ENCODE results near the gene TNFRSF11A.

TNFRSF11A gene

DNA sequence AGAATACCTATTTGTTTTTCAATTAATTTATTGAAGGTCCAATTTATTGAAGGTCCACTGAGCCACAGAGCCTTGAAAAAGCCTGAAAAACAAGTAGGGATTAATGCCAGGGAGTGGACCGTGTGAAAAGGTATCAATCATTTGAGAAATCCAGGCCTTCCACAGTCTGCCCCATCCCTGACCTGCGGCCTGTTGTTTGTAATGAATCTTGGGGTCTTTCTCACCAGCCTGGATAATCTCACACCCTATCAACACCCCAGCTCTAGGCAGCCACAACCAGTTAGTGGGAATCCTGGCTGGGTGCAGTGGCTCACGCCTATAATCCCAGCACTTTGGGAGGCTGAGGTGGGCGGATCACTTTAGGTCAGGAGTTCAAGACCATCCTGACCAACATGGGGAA lies 47.8 kb downstream of the TNFRSF11A start:
- DNase-seq (ENCODE audit: extremely low spot score, insufficient read length, low read depth): no peak
- FAIRE-seq: no peak

GRCh38 chr18:62374410-62374965 lies 49.4 kb downstream of the TNFRSF11A start:
- DNase-seq (ENCODE audit: extremely low spot score, insufficient read length, low read depth) (no peak), FAIRE-seq (no peak)

- no peak for FAIRE-seq
- DNase-seq (ENCODE audit: extremely low spot score, insufficient read length, low read depth): no peak
Measured at GRCh38 chr18:62377131-62377807, 52.2 kb downstream of the TNFRSF11A start.

GRCh38 chr18:62379051-62379450 lies 53.9 kb downstream of the TNFRSF11A start:
- FAIRE-seq: no peak
- no peak for DNase-seq (ENCODE audit: extremely low spot score, insufficient read length, low read depth)

DNA sequence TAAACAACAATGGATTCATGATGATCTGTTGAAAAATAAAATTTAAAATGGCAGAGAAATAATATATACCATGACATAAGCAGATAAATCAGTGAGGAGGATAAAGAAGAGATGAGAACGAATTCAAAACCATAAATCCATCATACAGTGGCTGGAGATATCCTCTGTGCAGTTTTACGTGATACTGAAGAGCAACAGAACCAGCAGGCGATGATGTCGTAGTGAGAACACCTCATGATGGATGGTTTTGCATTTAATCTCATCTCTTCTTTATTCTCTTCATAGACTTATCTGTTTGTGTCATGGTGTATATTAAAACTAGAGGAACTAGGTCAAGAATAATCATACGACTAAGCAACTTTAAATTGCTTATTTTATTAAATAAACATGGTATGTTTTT lies 56.3 kb downstream of the TNFRSF11A start:
- peak; percentile 46 for FAIRE-seq

GRCh38 chr18:62384068-62384467 lies 59.0 kb downstream of the TNFRSF11A start:
- no peak for FAIRE-seq

More for the DNA sequence above, 56.3 kb downstream of the TNFRSF11A start:
- no peak for DNase-seq (ENCODE audit: extremely low spot score, insufficient read length, low read depth)

GRCh38 chr18:62384610-62385097 lies 59.5 kb downstream of the TNFRSF11A start:
- DNase-seq (ENCODE audit: extremely low spot score, insufficient read length, low read depth) (no peak), FAIRE-seq (no peak)

More at GRCh38 chr18:62384068-62384467, 59.0 kb downstream of the TNFRSF11A start:
- DNase-seq (ENCODE audit: extremely low spot score, insufficient read length, low read depth): no peak

- FAIRE-seq (no peak), DNase-seq (ENCODE audit: extremely low spot score, insufficient read length, low read depth) (no peak)
Measured at GRCh38 chr18:62386091-62386490, 61.0 kb downstream of the TNFRSF11A start.

GRCh38 chr18:62386601-62387000 lies 61.5 kb downstream of the TNFRSF11A start:
- FAIRE-seq: no peak
- DNase-seq (ENCODE audit: extremely low spot score, insufficient read length, low read depth): no peak

DNA sequence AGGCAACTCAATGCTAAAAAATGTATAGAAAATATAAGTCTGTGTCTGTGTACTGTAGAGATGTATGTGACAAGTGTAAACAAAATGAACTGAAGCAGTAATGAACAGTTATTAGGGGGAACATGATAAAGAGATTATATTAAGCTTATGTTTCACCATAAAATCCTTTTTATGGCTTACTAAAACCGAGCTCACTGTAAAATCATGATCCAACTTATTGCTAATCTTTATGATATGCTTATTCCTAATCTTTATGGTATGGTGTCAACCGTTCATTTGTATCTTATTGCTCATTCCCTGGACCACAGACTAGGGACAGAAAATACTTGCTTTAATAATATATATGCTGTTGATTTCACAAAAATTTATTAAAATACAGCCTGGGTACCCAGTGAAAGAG lies 62.1 kb downstream of the TNFRSF11A start:
- DNase-seq (ENCODE audit: extremely low spot score, insufficient read length, low read depth): no peak
- FAIRE-seq: peak; percentile 18

- FAIRE-seq: no peak
- DNase-seq (ENCODE audit: extremely low spot score, insufficient read length, low read depth): no peak
Measured at GRCh38 chr18:62388855-62389760, 64.0 kb downstream of the TNFRSF11A start.

DNA sequence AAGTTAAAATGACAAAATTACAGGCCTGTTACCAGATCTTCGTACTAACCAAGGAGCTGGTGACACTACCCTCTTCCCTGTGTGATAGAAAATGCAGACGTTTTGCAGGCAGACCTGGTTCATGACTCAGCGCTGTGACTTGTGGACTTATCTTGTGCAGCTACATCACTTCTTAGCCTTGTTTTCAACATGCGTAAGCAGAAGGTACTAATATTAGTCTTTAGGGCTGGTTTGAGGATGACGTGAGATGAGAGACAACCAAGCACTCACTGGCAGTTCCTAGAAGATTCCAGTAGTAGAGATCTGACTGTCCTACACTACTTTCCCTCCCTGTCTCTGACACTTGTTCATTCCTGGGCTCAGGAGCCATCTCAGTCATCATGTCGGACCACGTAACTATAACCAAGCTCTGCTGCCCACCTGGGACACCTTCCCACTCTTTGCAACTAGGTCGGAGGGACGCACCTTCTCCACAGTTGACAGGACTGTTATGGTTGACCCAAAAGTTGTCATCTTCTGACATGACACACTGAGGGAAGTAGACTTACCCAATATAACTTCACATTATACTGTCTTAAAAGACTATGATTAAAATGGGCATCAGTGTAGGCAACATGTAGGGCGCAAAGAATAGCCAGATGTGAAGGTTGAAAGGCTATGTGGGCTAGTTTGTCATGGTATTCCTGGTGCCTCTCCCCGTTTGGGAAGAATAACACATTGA lies 64.8 kb downstream of the TNFRSF11A start:
- DNase-seq (ENCODE audit: extremely low spot score, insufficient read length, low read depth) (no peak), FAIRE-seq (no peak)

DNA sequence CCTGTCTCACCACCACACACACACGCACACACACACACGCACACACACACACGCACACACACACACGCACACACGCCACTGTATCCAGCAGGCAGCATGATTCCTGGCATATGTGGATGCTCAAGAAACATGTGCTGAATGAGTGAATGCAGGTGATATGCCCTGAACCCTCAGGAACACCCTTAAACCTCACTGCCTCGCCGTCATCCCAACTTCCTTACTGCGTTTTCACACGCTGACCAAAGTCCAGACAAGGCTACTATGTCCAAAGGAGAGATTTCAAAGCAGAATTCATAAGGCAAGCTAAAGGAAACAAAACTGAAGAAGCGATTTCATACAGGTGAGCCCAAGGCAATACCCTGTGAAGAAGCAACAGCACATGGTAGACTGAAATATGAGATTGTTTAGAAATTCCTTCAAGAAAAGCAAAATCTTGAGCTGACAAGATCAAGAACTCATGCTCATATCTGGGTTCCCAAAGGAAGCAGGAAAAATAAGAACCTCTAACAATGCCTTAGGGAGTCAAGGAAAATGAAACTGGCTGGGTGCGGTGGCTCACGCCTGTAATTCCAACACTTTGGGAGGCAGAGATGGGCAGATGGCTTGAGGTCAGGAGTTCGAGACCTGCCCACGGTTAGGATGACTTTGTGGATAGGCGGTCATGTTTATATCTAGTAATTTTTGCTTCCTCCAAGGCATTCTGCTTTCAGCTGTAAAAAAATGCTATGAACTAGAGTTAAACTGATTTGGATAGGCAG lies 69.1 kb downstream of the TNFRSF11A start:
- DNase-seq (ENCODE audit: extremely low spot score, insufficient read length, low read depth) (no peak), FAIRE-seq (no peak)

- DNase-seq (ENCODE audit: extremely low spot score, insufficient read length, low read depth): no peak
- FAIRE-seq: peak; percentile 52
Measured at GRCh38 chr18:62396381-62396780, 71.3 kb downstream of the TNFRSF11A start.

DNA sequence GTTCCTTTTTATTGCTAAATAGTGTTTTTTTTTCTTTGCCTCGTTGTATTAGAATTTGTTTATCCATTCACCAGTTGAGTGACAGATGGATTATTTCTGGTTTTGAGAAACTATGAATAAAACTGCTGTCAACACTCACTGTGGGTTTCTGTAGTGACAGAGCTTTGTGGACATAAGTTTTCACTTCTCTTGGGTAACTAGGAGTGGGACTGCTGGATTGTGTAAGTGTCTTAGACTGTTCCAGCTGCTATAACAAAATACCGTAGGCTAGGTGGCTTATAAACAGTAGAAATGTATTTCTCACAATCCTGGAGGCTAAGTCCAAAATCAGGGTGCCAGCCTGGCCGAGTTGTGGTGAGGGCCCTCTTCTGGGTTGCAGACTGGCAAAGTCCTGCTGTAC lies 71.9 kb downstream of the TNFRSF11A start:
- DNase-seq (ENCODE audit: extremely low spot score, insufficient read length, low read depth) (no peak), FAIRE-seq (no peak)

GRCh38 chr18:62398291-62398690 lies 73.2 kb downstream of the TNFRSF11A start:
- DNase-seq (ENCODE audit: extremely low spot score, insufficient read length, low read depth) (no peak), FAIRE-seq (no peak)

GRCh38 chr18:62399276-62399675 lies 74.2 kb downstream of the TNFRSF11A start:
- DNase-seq (ENCODE audit: extremely low spot score, insufficient read length, low read depth) (no peak), FAIRE-seq (no peak)

- peak; percentile 77 for FAIRE-seq
Measured at GRCh38 chr18:62399781-62400308, 74.7 kb downstream of the TNFRSF11A start.

GRCh38 chr18:62400916-62401315 lies 75.8 kb downstream of the TNFRSF11A start:
- FAIRE-seq (no peak), DNase-seq (ENCODE audit: extremely low spot score, insufficient read length, low read depth) (no peak)

More at GRCh38 chr18:62399781-62400308, 74.7 kb downstream of the TNFRSF11A start:
- DNase-seq (ENCODE audit: extremely low spot score, insufficient read length, low read depth): no peak

Measured in GM18507 (cell line).